ENCODE results near the gene TTLL11. TPM values are rescaled to one million over a fixed set of nuclear protein-coding genes. Genes with fewer than 3 reads are reported as not detected.
A peak's percentile ranks its signal among the peaks of the same experiment; 100 is the strongest.

TTLL11 gene
- total RNA-seq, result 10 to 100 TPM in 2 of 4 donors, 1 to 10 TPM in 2; 7.4 to 14.7 (median 11.0) TPM

- H3K27ac ChIP-seq, result peak within 1 kb of the TSS; percentile 38 to 54
- peak; percentile 95 to 96 for DNase-seq
- peaks cover 0 to 3% of the 10 kb centered on the region in 2 donors for H3K4me1 ChIP-seq
- intact Hi-C loops (cut with DNase I; ENCODE audit: low total_unique reads), result loop anchor here (5.0 kb wide), 1 partner anchor 1516 kb away; no protein-coding TSS in a partner anchor
- TF ChIP-seq POLR2A (IDR thresholded peaks at IDR 0.05), result peak; percentile 26 to 60
- TF ChIP-seq CTCF (IDR thresholded peaks at IDR 0.05), result peak in 1 of 4 experiments; percentile 39
- no peaks in the 10 kb centered on the region for H3K9me3 ChIP-seq
- no peaks in the 10 kb centered on the region for H3K27me3 ChIP-seq
- H3K4me3 ChIP-seq, result peak within 1 kb of the TSS; percentile 56 to 70
- H3K36me3 ChIP-seq, result no peaks in the 10 kb centered on the region
These were observed at the start of gene TTLL11 for GRCh38 chr9:122092611-122093506. TSS of gene TTLL11 (minus strand) at chr9:122093308. CDS start at chr9:122093148, 160 bp downstream.

- H3K27ac ChIP-seq, result peak overlapping the region in 1 of 2 donors; percentile 21
- H3K4me1 ChIP-seq, result no peaks in the 10 kb centered on the region
- TF ChIP-seq CTCF (IDR thresholded peaks at IDR 0.05) (no peak), POLR2A (IDR thresholded peaks at IDR 0.05) (no peak)
- H3K9me3 ChIP-seq, result no peaks in the 10 kb centered on the region
- H3K27me3 ChIP-seq, result no peaks in the 10 kb centered on the region
- intact Hi-C loops (cut with DNase I; ENCODE audit: low total_unique reads), result no loop called here
- no peaks in the 10 kb centered on the region for H3K36me3 ChIP-seq
- no peak overlapping the region for H3K4me3 ChIP-seq
- DNase-seq, result no peak
These were observed 48.6 kb upstream of the TTLL11 start for GRCh38 chr9:122141671-122142070.

- no peak for DNase-seq
- H3K9me3 ChIP-seq, result no peaks in the 10 kb centered on the region
- intact Hi-C loops (cut with DNase I; ENCODE audit: low total_unique reads), result no loop called here
- H3K4me1 ChIP-seq, result no peaks in the 10 kb centered on the region
- no peak overlapping the region for H3K4me3 ChIP-seq
- peak overlapping the region; percentile 14 to 21 for H3K27ac ChIP-seq
- H3K36me3 ChIP-seq, result no peaks in the 10 kb centered on the region
- H3K27me3 ChIP-seq, result no peaks in the 10 kb centered on the region
- TF ChIP-seq CTCF (IDR thresholded peaks at IDR 0.05) (no peak), POLR2A (IDR thresholded peaks at IDR 0.05) (no peak)
These were observed 47.5 kb upstream of the TTLL11 start for GRCh38 chr9:122140368-122141193.

- no peak for DNase-seq
- intact Hi-C loops (cut with DNase I; ENCODE audit: low total_unique reads), result no loop called here
- no peaks in the 10 kb centered on the region for H3K36me3 ChIP-seq
- no peaks in the 10 kb centered on the region for H3K4me1 ChIP-seq
- no peak overlapping the region for H3K4me3 ChIP-seq
- no peak for TF ChIP-seq CTCF (IDR thresholded peaks at IDR 0.05)
- TF ChIP-seq POLR2A (IDR thresholded peaks at IDR 0.05), result no peak
- H3K27ac ChIP-seq, result no peak overlapping the region
- no peaks in the 10 kb centered on the region for H3K27me3 ChIP-seq
- no peaks in the 10 kb centered on the region for H3K9me3 ChIP-seq
These were observed 45.6 kb upstream of the TTLL11 start for GRCh38 chr9:122138560-122139268.

All from uterus (tissue), 4 donors.